HG02885 (cell line): Measurements from ENCODE around the gene EXD2.
"Not testable (repeated sequence)": the region's sequence is repeated elsewhere in the genome, so short reads cannot be mapped to it uniquely, and the experiment has no call there.

Source experiments
- ATAC-seq: cut with Tn5 transposase; IDR thresholded peaks from one replicate; pipeline ENCODE4 v1.9.1; 2021; ENCODE audit warnings: mild to moderate bottlenecking; ENCODE audit not compliant: unreplicated experiment, poor library complexity

EXD2 gene

GRCh38 chr14:69274321-69274720, 83.0 kb downstream of the EXD2 start:
- no peak for ATAC-seq

- ATAC-seq = no peak
Observed at GRCh38 chr14:69275331-69275730, 84.0 kb downstream of the EXD2 start.

- ATAC-seq = not testable (repeated sequence)
Observed at GRCh38 chr14:69277356-69277755, 86.1 kb downstream of the EXD2 start.

DNA sequence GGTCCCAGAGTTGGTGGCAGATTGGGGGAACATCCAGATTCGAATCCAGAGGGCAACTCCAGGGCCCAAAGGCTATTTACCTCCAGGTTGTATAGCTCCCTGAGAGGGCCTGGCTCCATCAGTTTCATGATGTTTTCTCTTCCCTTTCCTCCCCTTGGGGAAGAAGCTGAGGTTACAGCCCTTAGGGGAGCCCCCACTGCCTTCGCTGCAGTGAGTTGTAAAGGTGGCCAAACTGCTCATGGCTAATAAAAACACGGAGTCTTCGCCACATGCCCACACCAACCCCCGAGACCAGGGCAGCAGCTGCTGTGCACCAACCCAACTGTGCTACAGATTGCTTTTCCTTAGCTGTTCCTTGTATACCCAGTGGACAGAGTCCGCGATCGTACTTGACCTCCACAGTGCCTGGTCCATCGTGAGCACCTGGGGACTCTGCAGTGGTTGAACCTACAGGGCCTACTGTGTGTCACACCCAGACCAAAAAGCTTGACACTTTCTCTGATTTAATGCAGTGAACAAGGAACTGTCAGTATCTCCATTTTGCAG, 89.5 kb downstream of the EXD2 start:
- no peak for ATAC-seq

GRCh38 chr14:69281450-69282169, 90.3 kb downstream of the EXD2 start:
- peak; percentile 79 for ATAC-seq

- no peak for ATAC-seq
Observed at GRCh38 chr14:69282448-69282847, 91.2 kb downstream of the EXD2 start.

DNA sequence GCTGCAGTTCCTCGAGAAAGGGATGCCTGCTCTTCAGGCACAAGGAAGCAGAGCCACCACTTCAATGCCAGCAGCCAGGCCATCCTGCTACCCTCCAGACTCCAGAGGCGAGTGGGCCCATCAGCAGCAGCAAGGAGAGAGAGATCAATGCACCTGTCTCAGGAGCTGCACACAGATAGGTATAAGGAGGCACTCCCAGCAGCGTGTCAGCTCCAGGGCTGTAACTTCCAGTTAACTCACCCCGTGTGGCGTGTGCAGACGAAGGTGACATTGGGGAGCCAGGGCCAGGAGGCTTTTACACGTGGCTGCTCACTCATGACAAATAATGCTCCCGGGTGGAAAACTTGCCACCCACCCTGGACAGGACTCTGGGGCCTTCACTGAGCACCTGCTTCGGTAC, 92.9 kb downstream of the EXD2 start:
- ATAC-seq = no peak

DNA sequence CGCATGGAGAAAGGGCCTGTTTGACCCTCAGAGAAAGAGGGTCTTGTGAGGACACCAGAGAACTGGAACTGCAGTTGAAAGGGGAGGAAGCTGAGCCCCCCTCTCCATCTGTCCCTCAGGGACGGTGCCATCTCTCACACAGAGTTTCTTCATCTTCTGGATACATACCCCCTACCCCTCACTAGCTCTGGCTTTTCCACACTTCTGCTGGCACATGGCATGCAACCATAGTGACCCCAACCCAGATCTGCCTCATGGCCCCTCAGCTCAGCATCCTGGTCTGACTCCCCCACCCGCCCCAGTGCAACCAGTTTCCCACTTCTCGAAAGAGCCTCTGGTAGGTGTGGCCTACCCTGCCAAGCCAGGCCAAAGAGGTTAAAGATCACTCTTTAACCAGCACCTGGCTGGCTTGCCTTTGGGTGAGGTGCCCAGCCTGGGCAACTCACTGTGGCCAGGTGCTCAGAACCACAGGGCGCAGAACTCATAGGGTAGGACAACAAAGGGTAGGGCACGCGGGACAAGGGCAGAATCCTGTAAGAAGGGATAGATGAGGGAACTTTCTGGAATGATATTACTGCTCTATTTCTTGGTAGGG, 94.5 kb downstream of the EXD2 start:
- no peak for ATAC-seq

DNA sequence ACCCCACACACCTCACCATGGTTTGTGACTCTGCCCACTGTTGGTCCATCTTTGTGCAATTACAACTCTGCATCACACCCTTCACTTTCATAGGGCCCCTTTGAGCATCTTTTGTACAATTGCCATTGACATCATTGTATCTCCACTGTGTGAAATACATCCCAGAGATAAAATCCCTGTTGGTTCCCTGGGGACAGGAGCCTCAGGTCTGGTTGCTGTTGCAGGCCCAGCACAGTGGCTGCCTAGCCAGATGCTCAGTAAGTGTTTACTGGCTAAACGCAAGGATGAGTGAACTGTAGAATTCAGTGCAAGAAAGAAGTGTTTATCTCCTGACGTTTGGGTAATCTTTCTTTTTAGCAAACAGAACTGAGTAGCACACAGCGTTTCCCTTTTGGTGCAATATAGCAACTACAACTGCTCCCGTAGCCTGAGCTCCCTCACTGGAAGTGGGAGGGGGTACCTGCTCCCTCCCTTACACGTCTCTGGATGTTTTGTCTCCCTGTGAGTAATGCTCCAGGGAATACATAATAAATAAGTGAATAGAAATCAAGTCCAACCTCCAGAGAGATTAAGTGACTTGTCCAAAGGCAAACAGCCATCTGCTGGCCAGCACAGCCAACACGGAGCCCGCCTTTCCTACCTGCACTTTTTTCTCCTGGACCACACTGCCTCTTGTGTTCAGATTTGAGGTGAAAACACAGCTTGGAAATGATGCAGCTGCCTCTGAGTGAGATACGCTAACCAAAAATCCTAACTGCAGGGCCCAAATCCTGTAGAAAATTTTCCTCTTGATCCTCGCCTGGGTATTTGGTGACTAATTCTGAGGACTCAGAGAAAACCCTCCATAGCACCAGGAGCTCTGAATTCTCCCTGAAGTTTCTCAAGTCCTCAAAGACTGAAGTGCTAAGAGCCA, 96.1 kb downstream of the EXD2 start:
- no peak for ATAC-seq

DNA sequence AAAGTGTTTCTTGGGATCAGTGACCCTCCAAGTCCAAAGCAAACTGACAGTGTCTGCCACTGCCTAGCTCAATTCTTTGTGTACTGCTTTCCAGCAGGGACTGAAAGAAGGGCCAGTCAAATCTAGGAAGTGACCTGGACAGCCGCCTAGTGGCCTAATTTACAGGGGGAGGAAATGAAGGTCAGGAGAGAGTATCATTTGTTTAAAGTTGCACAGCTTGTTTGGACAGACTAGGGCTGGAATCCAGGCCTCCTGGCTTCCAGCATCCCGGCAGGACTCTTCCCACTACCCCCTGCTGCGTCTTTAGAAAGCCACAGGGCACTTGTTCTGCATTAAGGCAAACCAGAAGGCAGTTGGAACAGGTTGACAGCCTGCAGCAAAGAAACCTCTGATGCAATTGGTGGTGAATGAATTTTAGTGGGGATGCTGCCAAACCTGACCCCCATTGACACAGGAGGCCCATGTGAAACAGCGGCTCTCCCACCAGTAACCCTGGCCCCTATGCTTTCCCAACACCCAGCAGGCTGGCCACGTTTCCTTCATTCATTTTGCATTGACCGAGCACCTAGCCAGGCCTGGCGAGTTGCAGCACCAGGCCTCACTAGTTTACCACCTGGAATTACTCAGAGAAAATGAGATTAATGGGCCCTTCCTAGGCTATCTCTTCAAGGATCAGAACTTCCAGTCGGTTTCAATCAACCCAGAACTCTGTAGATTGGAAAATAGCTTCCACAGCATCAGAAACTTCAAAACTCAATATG, 96.9 kb downstream of the EXD2 start:
- ATAC-seq = no peak

GRCh38 chr14:69288956-69289705, 97.8 kb downstream of the EXD2 start:
- no peak for ATAC-seq

DNA sequence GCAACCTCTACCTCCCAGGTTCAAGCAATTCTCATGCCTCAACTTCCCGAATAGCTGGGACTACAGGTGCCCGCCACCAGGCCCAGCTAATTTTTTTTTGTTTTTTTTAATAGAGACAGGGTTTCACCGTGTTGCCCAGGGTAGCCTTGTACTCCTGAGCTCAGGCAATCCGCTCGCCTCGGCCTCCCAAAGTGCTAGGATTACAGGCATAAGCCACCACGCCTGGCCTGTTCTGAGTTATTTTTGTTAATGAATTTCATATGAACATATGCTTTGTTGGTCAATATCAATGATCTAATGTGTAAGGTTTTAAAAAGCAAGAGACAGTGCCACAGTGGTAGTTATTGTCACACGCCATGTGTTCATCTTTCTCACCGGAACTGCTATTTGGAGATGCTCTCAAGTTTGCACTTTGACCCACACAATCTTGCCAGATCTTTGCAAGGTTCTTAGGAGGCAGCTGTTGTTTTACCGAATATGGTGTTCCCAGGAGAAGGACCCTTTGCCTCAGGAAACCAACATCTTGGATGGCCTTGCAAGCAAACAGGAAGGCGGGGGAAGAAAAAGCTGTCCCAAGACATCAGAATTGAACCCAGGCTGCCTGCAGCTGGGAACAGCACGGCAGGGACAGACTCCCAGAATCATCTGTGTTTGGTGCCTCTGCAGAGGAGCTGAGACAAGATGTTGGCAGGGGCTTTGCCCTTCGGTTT, 98.7 kb downstream of the EXD2 start:
- ATAC-seq = no peak

GRCh38 chr14:69290881-69291280, 99.6 kb downstream of the EXD2 start:
- ATAC-seq = not testable (repeated sequence)

- no peak for ATAC-seq
Observed at GRCh38 chr14:69291396-69291795, 100.1 kb downstream of the EXD2 start.

DNA sequence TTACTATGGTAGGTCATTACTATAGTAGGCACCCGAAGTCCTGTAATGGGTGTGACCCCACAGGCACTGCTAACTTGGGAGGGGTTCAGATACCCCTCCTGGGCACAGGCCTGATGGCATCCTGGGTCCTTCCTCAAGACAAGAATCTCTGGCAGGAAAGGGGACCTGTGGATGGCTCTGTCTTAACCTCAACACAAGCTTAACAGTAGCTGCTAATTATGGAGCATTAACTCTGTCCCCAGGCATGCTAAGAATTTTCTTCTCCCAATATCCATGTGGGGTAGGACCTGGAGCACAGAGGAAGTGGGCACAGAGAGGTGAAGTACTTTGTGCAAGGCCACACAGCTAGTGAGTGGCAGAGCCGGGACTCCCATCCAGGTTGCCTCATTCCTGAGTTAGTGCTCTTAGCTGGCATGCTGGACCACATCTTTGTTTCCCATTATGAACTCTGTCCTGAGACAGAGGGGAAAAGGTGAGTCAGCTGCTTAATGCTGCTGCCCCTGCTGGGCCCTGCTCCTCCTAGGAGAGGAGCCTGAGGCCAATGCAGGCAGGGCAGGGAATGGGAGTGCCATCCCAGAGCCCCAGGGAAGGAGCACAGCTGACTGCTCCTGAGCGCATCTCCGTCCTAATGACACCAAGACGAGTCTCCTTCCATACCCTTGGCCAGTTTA, 100.7 kb downstream of the EXD2 start:
- no peak for ATAC-seq
